Parathyroid adenoma (tissue), 2 donors: ENCODE measurements around the gene MRC1.

ENCODE experiments used
- H2AFZ ChIP-seq: fragments of 300-600 bp; sonication (generic); one replicate; pipeline ENCODE4 v1.7.0; 2017; ENCODE audit warnings: antibody characterized with exemption, mild to moderate bottlenecking
- H3K27ac ChIP-seq: fragments of 300-600 bp; sonication (generic); one replicate; pipeline ENCODE4 v1.7.0; 2017
- H3K27me3 ChIP-seq: fragments of 300-600 bp; sonication (generic); one replicate; pipeline ENCODE4 v1.7.0; 2017; ENCODE audit warnings: low read length; ENCODE audit not compliant: control insufficient read depth, insufficient read depth
- H3K36me3 ChIP-seq: fragments of 300-600 bp; sonication (generic); one replicate; pipeline ENCODE4 v1.7.0; 2017; ENCODE audit warnings: low read length; ENCODE audit not compliant: control insufficient read depth, insufficient read depth
- H3K4me1 ChIP-seq: fragments of 300-600 bp; sonication (generic); one replicate; pipeline ENCODE4 v1.7.0; 2017; ENCODE audit warnings: control low read depth
- H3K4me2 ChIP-seq: fragments of 300-600 bp; sonication (generic); one replicate; pipeline ENCODE4 v1.7.0; 2017; ENCODE audit warnings: low read length
- H3K4me3 ChIP-seq: fragments of 300-600 bp; sonication (generic); one replicate; pipeline ENCODE4 v1.7.0; 2017; ENCODE audit warnings: low read depth, low read length
- H3K79me2 ChIP-seq: fragments of 300-600 bp; sonication (generic); one replicate; pipeline ENCODE4 v1.7.0; 2017; ENCODE audit warnings: control low read depth
- H3K9ac ChIP-seq: fragments of 300-600 bp; sonication (generic); one replicate; pipeline ENCODE4 v1.7.0; 2017; ENCODE audit warnings: mild to moderate bottlenecking
- H3K9me3 ChIP-seq: fragments of 300-600 bp; sonication (generic); one replicate; pipeline ENCODE4 v1.7.0; 2017; ENCODE audit warnings: low read length; ENCODE audit not compliant: control insufficient read depth
- TF ChIP-seq, protein P1 (sequence below): fragments of 300-600 bp; sonication (generic); IDR thresholded peaks from one replicate; pipeline ENCODE4 v1.7.0; 2017; ENCODE audit warnings: antibody characterized with exemption, mild to moderate bottlenecking
- donor health status: primary hyperparathyroidism.

MRC1 gene

DNA sequence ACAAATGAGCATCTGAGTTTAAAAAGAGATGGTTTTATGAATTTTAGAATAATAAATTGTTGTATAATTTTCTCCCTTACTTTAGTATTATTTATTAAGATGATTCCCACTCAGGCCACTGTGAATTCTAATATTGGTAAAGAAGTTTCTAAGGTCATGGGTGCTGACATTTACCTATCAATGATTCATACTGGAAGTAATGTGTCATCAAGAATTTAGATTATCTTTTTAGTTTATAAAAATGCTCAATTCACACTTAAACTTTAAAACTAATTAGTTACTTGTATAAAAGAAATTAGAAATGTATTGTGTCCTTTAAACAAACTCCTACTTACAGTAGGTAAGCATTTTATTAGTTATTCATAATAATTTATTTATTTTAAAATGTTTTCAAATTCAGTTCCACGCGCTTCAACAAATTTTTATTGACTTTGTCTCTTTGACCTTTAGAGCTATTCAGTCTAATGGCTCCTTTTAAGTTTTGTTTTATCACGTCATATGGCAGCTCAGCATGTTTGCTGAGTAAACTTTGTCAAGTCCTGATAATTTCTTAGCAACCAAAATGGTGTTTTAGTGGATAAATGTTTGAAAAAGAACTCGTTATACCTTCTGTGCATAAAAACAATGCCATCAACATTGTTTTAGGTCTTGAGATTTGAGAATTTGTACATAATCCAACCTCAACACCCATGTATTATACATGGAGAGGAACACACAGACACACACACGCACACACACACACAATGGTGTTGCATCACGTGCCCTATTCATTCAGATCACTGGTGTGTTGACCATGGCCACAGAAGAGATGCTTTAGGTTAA is 15.1 kb upstream of the MRC1 start:
- Histone ChIP-seq H2AFZ (no peak overlapping the region), H3K9ac (no peak overlapping the region), H3K36me3 (no peaks in the 10 kb centered on the region), H3K27me3 (no peaks in the 10 kb centered on the region), H3K27ac (no peak overlapping the region), H3K9me3 (no peaks in the 10 kb centered on the region), H3K4me2 (no peak overlapping the region), H3K4me3 (no peak overlapping the region), H3K4me1 (no peaks in the 10 kb centered on the region), H3K79me2 (no peaks in the 10 kb centered on the region)
- TF ChIP-seq, protein P1, sequence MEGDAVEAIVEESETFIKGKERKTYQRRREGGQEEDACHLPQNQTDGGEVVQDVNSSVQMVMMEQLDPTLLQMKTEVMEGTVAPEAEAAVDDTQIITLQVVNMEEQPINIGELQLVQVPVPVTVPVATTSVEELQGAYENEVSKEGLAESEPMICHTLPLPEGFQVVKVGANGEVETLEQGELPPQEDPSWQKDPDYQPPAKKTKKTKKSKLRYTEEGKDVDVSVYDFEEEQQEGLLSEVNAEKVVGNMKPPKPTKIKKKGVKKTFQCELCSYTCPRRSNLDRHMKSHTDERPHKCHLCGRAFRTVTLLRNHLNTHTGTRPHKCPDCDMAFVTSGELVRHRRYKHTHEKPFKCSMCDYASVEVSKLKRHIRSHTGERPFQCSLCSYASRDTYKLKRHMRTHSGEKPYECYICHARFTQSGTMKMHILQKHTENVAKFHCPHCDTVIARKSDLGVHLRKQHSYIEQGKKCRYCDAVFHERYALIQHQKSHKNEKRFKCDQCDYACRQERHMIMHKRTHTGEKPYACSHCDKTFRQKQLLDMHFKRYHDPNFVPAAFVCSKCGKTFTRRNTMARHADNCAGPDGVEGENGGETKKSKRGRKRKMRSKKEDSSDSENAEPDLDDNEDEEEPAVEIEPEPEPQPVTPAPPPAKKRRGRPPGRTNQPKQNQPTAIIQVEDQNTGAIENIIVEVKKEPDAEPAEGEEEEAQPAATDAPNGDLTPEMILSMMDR: no peak

DNA sequence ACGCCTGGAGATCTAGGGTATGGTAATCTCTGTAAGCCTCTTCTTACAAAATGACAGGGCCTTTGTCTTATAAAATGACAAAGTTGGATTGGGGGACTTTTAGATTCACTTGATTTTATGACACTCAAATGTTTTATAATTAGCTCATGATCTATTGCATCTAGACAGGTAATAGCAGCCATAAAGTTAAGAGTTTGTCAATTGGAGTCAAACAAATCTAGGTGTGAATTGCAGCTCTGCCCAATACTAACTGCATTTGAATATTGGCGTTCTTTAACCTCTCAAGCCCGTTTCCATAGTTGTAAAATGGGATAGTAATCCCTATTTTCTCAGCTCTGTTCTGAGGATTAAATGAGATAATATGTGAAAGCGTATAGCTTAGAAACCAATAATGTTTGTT is 14.1 kb upstream of the MRC1 start:
- H3K4me2 ChIP-seq: no peak overlapping the region
- no peak overlapping the region for H3K9ac ChIP-seq
- no peaks in the 10 kb centered on the region for H3K36me3 ChIP-seq
- no peak overlapping the region for H2AFZ ChIP-seq
- no peaks in the 10 kb centered on the region for H3K9me3 ChIP-seq
- H3K27me3 ChIP-seq: no peaks in the 10 kb centered on the region
- TF ChIP-seq, protein P1: no peak
- no peak overlapping the region for H3K4me3 ChIP-seq
- H3K79me2 ChIP-seq: no peaks in the 10 kb centered on the region
- H3K27ac ChIP-seq: no peak overlapping the region
- H3K4me1 ChIP-seq: no peaks in the 10 kb centered on the region

DNA sequence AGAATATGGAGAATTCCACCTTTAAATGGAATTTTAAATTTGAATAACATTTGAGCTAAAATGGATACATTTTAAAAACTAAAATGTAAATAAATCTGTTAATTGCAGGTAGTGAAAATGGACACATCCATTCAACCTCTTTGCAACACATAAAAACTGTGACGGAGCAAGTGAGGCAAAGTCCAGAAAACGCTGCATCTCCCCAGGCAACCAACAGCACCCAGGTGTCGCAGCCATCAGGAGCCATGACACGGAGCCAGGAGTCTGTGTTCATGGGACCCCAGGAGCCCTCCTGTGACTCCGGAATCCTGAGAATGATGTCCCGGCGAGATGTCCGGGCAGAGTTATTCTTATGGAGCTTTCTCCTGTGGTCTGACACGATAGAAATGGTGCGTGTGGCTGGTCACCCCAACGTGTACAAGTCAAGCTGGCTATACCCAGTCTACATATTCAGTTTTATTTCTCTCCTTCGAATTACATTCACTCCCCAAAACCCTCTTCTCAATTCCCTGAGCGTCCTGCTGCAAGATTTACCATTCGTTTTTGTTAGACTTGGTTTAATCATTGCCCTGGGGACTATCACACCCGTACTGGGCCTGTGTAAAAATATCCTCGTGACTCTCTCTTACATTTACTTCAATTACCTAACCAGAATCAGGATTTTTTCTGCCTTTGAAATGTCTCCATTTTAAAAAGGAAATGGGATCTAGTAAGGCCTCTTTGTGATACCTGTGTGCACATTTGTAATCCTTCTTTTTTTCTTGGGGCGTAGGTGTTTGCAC is 13.1 kb upstream of the MRC1 start:
- Histone ChIP-seq H2AFZ (no peak overlapping the region), H3K4me2 (no peak overlapping the region), H3K79me2 (no peaks in the 10 kb centered on the region), H3K4me3 (no peak overlapping the region), H3K27ac (no peak overlapping the region), H3K4me1 (no peaks in the 10 kb centered on the region), H3K27me3 (no peaks in the 10 kb centered on the region), H3K9me3 (no peaks in the 10 kb centered on the region), H3K9ac (no peak overlapping the region), H3K36me3 (no peaks in the 10 kb centered on the region)
- TF ChIP-seq, protein P1: no peak

DNA sequence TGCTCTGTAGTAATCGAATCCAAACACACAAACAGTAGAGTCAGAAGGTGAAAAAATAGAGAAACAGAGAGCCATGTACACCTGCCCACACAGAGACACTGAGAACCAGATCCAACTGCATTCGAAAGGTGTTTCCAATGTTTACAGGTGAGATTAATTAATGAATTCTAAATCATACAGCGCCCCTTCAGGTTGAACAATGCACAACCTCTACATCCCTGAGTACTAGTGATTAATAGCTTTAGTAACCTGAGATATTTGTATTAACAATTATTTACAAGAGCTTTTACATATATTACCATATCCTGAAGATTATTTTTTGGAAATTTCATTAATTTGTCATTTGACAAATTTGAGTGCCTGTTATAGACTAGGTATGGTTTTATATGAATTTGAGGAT is 7.6 kb upstream of the MRC1 start:
- no peak overlapping the region for H3K27ac ChIP-seq

More for the DNA sequence above, 7.6 kb upstream of the MRC1 start:
- Histone ChIP-seq H3K9me3 (no peaks in the 10 kb centered on the region), H3K9ac (no peak overlapping the region), H3K27me3 (no peaks in the 10 kb centered on the region), H3K4me2 (no peak overlapping the region), H3K79me2 (no peaks in the 10 kb centered on the region), H3K36me3 (no peaks in the 10 kb centered on the region), H3K4me1 (no peaks in the 10 kb centered on the region), H3K4me3 (no peak overlapping the region), H2AFZ (no peak overlapping the region)
- TF ChIP-seq, protein P1: no peak
